H9 (cell line): ENCODE measurements around the gene NDUFA3. TPM values are rescaled to one million over a fixed set of nuclear protein-coding genes. Genes with fewer than 3 reads are reported as not detected.

Source experiments
- DNase-seq: peaks from one replicate; pipeline ENCODE4 v3.0.0-alpha.2; 2017
- H2AFZ ChIP-seq: one replicate; pipeline ENCODE4 v1.6.1; 2013; ENCODE audit warnings: mild to moderate bottlenecking, low read length, control low read depth, moderate library complexity
- H2AK5ac ChIP-seq: 2 replicates; pipeline ENCODE4 v1.6.1; 2013; ENCODE audit warnings: low read length, control low read depth, mixed read lengths; ENCODE audit not compliant: insufficient read length
- H2BK120ac ChIP-seq: one replicate; pipeline ENCODE4 v1.6.1; 2013; ENCODE audit warnings: low read depth, mild to moderate bottlenecking, low read length, control low read depth, inconsistent platforms; ENCODE audit not compliant: poor library complexity, severe bottlenecking
- H2BK12ac ChIP-seq: 2 replicates; pipeline ENCODE4 v1.6.1; 2013; ENCODE audit warnings: low read length, control low read depth, mixed read lengths, low read depth; ENCODE audit not compliant: insufficient read length
- H2BK15ac ChIP-seq: 2 replicates; pipeline ENCODE4 v1.6.1; 2013; ENCODE audit warnings: low read depth, low read length, control low read depth
- H2BK20ac ChIP-seq: one replicate; pipeline ENCODE4 v1.6.1; 2013; ENCODE audit warnings: low read depth, mild to moderate bottlenecking, low read length, control low read depth, inconsistent platforms; ENCODE audit not compliant: poor library complexity, severe bottlenecking
- H2BK5ac ChIP-seq: 2 replicates; pipeline ENCODE4 v1.6.1; 2013; ENCODE audit warnings: low read length, control low read depth, mixed read lengths; ENCODE audit not compliant: insufficient read length
- H3K14ac ChIP-seq: 2 replicates; pipeline ENCODE4 v1.6.1; 2013; ENCODE audit warnings: low read length, control low read depth; ENCODE audit not compliant: insufficient read depth
- H3K18ac ChIP-seq: 2 replicates; pipeline ENCODE4 v1.6.1; 2013; ENCODE audit warnings: low read depth, mild to moderate bottlenecking, mixed read lengths, low read length, control low read depth; ENCODE audit not compliant: insufficient read length
- H3K23ac ChIP-seq: 2 replicates; pipeline ENCODE4 v1.6.1; 2013; ENCODE audit warnings: low read length, control low read depth, mixed read lengths, low read depth; ENCODE audit not compliant: insufficient read length
- H3K23me2 ChIP-seq: 2 replicates; pipeline ENCODE4 v1.6.1; 2013; ENCODE audit warnings: low read depth, mild to moderate bottlenecking, mixed read lengths, low read length, control low read depth; ENCODE audit not compliant: insufficient read length, poor library complexity, severe bottlenecking
- H3K27ac ChIP-seq: 2 replicates; pipeline ENCODE4 v1.5.1; 2013; ENCODE audit warnings: low read length, control low read depth, mixed read lengths, low read depth; ENCODE audit not compliant: insufficient read length
- H3K27me3 ChIP-seq: 2 replicates; pipeline ENCODE4 v1.6.1; 2013; ENCODE audit warnings: low read length, control low read depth, inconsistent platforms; ENCODE audit not compliant: insufficient read depth
- H3K4ac ChIP-seq: 2 replicates; pipeline ENCODE4 v1.6.1; 2013; ENCODE audit warnings: low read depth, mild to moderate bottlenecking, control low read depth, inconsistent platforms, low read length, moderate library complexity
- H3K4me1 ChIP-seq: 2 replicates; pipeline ENCODE4 v1.6.1; 2013; ENCODE audit warnings: low read length, control low read depth, inconsistent platforms; ENCODE audit not compliant: insufficient read depth
- H3K4me2 ChIP-seq: 2 replicates; pipeline ENCODE4 v1.6.1; 2013; ENCODE audit warnings: low read length, control low read depth, mixed read lengths; ENCODE audit not compliant: insufficient read length, insufficient read depth
- H3K56ac ChIP-seq: 2 replicates; pipeline ENCODE4 v1.6.1; 2013; ENCODE audit warnings: low read depth, mild to moderate bottlenecking, mixed read lengths, low read length, control low read depth; ENCODE audit not compliant: insufficient read length
- H3K79me1 ChIP-seq: 2 replicates; pipeline ENCODE4 v1.6.1; 2013; ENCODE audit warnings: low read depth, mild to moderate bottlenecking, moderate library complexity, low read length, control low read depth, inconsistent platforms; ENCODE audit not compliant: insufficient read depth, poor library complexity, severe bottlenecking
- H3K79me2 ChIP-seq: 2 replicates; pipeline ENCODE4 v1.6.1; 2013; ENCODE audit warnings: low read length, control low read depth, inconsistent platforms; ENCODE audit not compliant: insufficient read depth
- H3K9ac ChIP-seq: 2 replicates; pipeline ENCODE4 v1.6.1; 2013; ENCODE audit warnings: low read length, control low read depth, mixed read lengths; ENCODE audit not compliant: insufficient read length; ENCODE audit errors: extremely low read depth
- H3K9me3 ChIP-seq: one replicate; pipeline ENCODE4 v1.6.1; 2013; ENCODE audit warnings: low read depth, low read length, inconsistent platforms; ENCODE audit not compliant: control insufficient read depth
- H3T11ph ChIP-seq: one replicate; pipeline ENCODE4 v1.6.1; 2013; ENCODE audit warnings: mild to moderate bottlenecking, low read length, control low read depth, inconsistent platforms
- H4K20me1 ChIP-seq: one replicate; pipeline ENCODE4 v1.6.1; 2013; ENCODE audit not compliant: control insufficient read depth, insufficient read length, insufficient read depth
- H4K5ac ChIP-seq: 2 replicates; pipeline ENCODE4 v1.6.1; 2013; ENCODE audit warnings: low read depth, mild to moderate bottlenecking, mixed read lengths, low read length, control low read depth; ENCODE audit not compliant: insufficient read length
- H4K8ac ChIP-seq: replicated peaks from 2 replicates; pipeline ENCODE4 v1.6.1; 2013; ENCODE audit warnings: low read length, control low read depth, mixed read lengths, low read depth; ENCODE audit not compliant: insufficient read length
- H4K91ac ChIP-seq: 2 replicates; pipeline ENCODE4 v1.6.1; 2013; ENCODE audit warnings: low read depth, mild to moderate bottlenecking, moderate library complexity, mixed read lengths, low read length, control low read depth; ENCODE audit not compliant: insufficient read length
- H3K27ac Mint-ChIP-seq, 3 experiments: 2 replicates in 2 of 3; 3 replicates in 1 of 3; pipeline ENCODE4 v1.8.0; 2020 to 2021; ENCODE audit warnings: mixed read lengths in 3 of 3, mild to moderate bottlenecking in 1 of 3, moderate library complexity in 1 of 3
- H3K27me3 Mint-ChIP-seq: 2 replicates; pipeline ENCODE4 v1.8.0; 2021; ENCODE audit warnings: low read depth, mild to moderate bottlenecking, moderate library complexity, mixed read lengths
- H3K36me3 Mint-ChIP-seq, 3 experiments: 2 replicates in 2 of 3; 3 replicates in 1 of 3; pipeline ENCODE4 v1.8.0; 2020 to 2021; ENCODE audit warnings: low read depth in 3 of 3, mixed read lengths in 3 of 3; ENCODE audit not compliant: insufficient read depth in 1 of 3
- H3K4me1 Mint-ChIP-seq, 2 experiments: 2 replicates each; pipeline ENCODE4 v1.8.0; 2020; ENCODE audit warnings: mixed read lengths in 2 of 2
- H3K4me3 Mint-ChIP-seq, 2 experiments: 2 replicates in 1 of 2; 3 replicates in 1 of 2; pipeline ENCODE4 v1.8.0; 2020 to 2021; ENCODE audit warnings: mild to moderate bottlenecking in 2 of 2, mixed read lengths in 2 of 2, moderate library complexity in 1 of 2
- H3K9me3 Mint-ChIP-seq, 2 experiments: 2 replicates in 1 of 2; 3 replicates in 1 of 2; pipeline ENCODE4 v1.8.0; 2020; ENCODE audit warnings: mild to moderate bottlenecking in 2 of 2, mixed read lengths in 2 of 2, moderate library complexity in 1 of 2
- CTCF ChIP-seq: fragments of 200-600 bp; sonication (generic); conservative IDR thresholded peaks from 3 replicates; pipeline ENCODE4 v1.8.0; 2021; ENCODE audit warnings: antibody characterized with exemption, mild to moderate bottlenecking
- WGBS: extraction: QIAGEN DNeasy Blood & Tissue Kit; methylation state at CpG from one replicate; pipeline ENCODE4 v1.1.7; 2013; ENCODE audit warnings: missing lambda C conversion rate, low lambda C conversion rate, mixed read lengths; ENCODE audit not compliant: insufficient read length; ENCODE audit errors: extremely low coverage; 5-methylcytosine and 5-hydroxymethylcytosine counted together
- total RNA-seq: library from RNA; stranded (reverse); gene quantifications from 2 replicates; pipeline ENCODE4 v1.2.1, GENCODE V29; 2021

NDUFA3 gene
- total RNA-seq, 1 experiment from 2014 or later = 174 TPM

GRCh38 chr19:54106716-54107115 is 4.1 kb downstream of the NDUFA3 start:
- Mint-ChIP-seq H3K27me3 (no peaks in the 10 kb centered on the region; the same call in 1 of the 2 replicates), H3K4me1 (peaks cover 2 to 6% of the 10 kb centered on the region in 2 experiments; a peak in 1 of 4 replicates), H3K9me3 (peaks cover 0 to 2% of the 10 kb centered on the region in 2 experiments; a peak in 3 of 5 replicates), H3K36me3 (peaks cover 45 to 63% (median 58%) of the 10 kb centered on the region in 3 experiments), H3K4me3 (no peak overlapping the region), H3K27ac (no peak overlapping the region)
- H3K27me3 ChIP-seq = no peaks in the 10 kb centered on the region
- H3T11ph ChIP-seq = no peak overlapping the region
- H3K79me1 ChIP-seq = peaks cover 4% of the 10 kb centered on the region
- H2BK5ac ChIP-seq = no peak overlapping the region
- no peak overlapping the region for H3K27ac ChIP-seq
- H3K4me2 ChIP-seq = no peak overlapping the region
- H4K5ac ChIP-seq = no peak overlapping the region
- H3K9ac ChIP-seq = no peak overlapping the region
- no peak for TF ChIP-seq CTCF
- H3K23me2 ChIP-seq = peaks cover 5% of the 10 kb centered on the region
- H2BK15ac ChIP-seq = no peak overlapping the region
- no peak overlapping the region for H3K4ac ChIP-seq
- no peak overlapping the region for H4K91ac ChIP-seq
- H2BK20ac ChIP-seq = no peak overlapping the region
- peaks cover 1% of the 10 kb centered on the region; the same call in 1 of the 2 replicates for H3K79me2 ChIP-seq
- no peak overlapping the region for H3K23ac ChIP-seq
- no peak overlapping the region for H3K14ac ChIP-seq
- no peak overlapping the region for H2AFZ ChIP-seq
- H4K8ac ChIP-seq = no peak overlapping the region
- no peak overlapping the region for H2BK12ac ChIP-seq
- H3K4me1 ChIP-seq = no peaks in the 10 kb centered on the region
- no peaks in the 10 kb centered on the region for H4K20me1 ChIP-seq
- no peak overlapping the region for H2AK5ac ChIP-seq
- no CpG with 5 or more reads among the region's 15 CpGs for WGBS
- DNase-seq = no peak
- no peak overlapping the region for H2BK120ac ChIP-seq
- no peak overlapping the region for H3K18ac ChIP-seq
- H3K9me3 ChIP-seq = no peaks in the 10 kb centered on the region
- H3K56ac ChIP-seq = no peak overlapping the region
